Esophagus muscularis mucosa (tissue), 3 donors: ENCODE measurements around the gene SPEF1.

ENCODE experiments used
- CTCF ChIP-seq, 3 experiments: fragments of 200-600 bp in 2 of 3; fragments of 450-650 bp in 1 of 3; sonication (generic) in 2 of 3; IDR thresholded peaks; one replicate each; pipeline ENCODE4 v1.5.1; 2017 to 2019; ENCODE audit warnings: antibody characterized with exemption in 3 of 3, mild to moderate bottlenecking in 2 of 3, moderate library complexity in 1 of 3
- POLR2A ChIP-seq: fragments of 450-650 bp; IDR thresholded peaks from one replicate; pipeline ENCODE4 v1.6.1; 2017; ENCODE audit warnings: antibody characterized with exemption, moderate library complexity, mild to moderate bottlenecking, low read depth
- POLR2AphosphoS5 ChIP-seq, 2 donors: sonication (generic); formaldehyde crosslinking; IDR thresholded peaks; one replicate each; pipeline ENCODE4 v1.6.1; 2017; ENCODE audit warnings: antibody characterized with exemption in 2 of 2

- TF ChIP-seq POLR2A (no peak), CTCF (IDR thresholded peaks at IDR 0.05) (no peak), POLR2AphosphoS5 (IDR thresholded peaks at IDR 0.05) (no peak)
These were observed 32.0 kb upstream of the SPEF1 start for GRCh38 chr20:3812975-3813847.
